Left renal pelvis (tissue), 4 donors: ENCODE measurements around the gene GPRASP3. TPM values are rescaled to one million over a fixed set of nuclear protein-coding genes. Genes with fewer than 3 reads are reported as not detected.
A peak's percentile ranks its signal among the peaks of the same experiment; 100 is the strongest.

Experiments
- DNase-seq, 4 donors: peaks; one replicate each; pipeline ENCODE4 v3.0.0-alpha.2; 2013; ENCODE audit warnings: low read depth in 4 of 4, low spot score in 3 of 4
- polyA plus RNA-seq, 4 donors: library from polyadenylated mRNA; unstranded; fragments of 120-200 nt; gene quantifications; one replicate each; pipeline ENCODE4 v1.2.1, GENCODE V29; 2013; ENCODE audit not compliant: insufficient read length in 4 of 4

The GPRASP3 gene
- polyA plus RNA-seq, 4 donors: 18.1 to 21.2 (median 19.8) TPM

DNA sequence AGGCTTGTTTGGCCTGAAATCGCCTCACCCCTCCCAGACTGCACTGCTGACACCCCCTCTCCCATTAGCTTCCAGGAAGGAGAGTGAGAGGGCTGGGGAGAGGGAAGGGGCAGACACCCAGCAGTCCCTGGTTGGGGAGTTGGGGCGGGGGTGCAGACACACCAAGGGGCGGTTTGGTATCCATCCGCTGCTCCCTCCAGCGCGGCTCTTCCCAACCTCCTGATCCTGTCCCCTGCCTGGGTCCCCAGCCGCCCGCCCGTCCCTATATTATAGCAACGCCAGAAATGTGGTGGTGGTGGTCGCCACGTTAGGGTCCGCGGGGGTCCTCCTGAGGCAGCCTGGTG lies 24.9 kb downstream of the GPRASP3 start:
- DNase-seq: no peak

DNA sequence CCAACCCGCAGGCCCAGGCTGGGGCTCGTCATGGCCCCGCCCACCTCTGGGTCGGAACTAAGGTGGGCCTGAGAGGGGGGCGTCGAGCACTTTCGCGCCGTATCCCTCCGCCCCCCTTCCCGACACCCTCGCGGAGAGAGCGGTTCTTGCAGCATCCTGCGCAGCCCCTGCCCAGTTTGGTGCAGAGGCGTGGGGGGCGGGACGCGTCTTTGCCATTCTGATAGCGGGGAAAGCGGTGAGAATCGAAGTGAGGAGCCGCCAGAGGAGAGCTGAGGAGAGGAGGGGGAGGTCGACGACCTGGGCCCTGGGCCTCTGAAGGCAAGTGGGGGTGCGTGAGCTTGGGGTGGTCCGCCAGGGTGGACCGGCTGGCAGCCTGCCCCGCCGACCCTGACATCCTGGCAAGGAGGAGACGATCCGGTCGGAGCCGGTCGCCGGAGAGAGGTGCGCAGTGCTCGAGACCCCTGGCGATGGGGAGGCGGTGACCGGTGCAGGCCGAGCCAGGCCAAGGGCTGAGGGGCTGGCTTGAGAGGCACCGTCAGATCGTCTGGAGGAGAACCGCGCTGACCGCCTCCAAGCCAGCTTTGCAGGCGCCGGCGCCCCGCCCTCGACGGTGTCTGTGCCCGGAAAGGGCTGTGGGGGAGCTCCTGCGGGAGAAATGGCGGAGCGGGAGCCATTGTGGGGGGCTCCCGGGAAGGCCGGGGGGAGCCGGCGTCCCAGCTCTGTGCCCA lies 25.5 kb downstream of the GPRASP3 start:
- no peak for DNase-seq

DNA sequence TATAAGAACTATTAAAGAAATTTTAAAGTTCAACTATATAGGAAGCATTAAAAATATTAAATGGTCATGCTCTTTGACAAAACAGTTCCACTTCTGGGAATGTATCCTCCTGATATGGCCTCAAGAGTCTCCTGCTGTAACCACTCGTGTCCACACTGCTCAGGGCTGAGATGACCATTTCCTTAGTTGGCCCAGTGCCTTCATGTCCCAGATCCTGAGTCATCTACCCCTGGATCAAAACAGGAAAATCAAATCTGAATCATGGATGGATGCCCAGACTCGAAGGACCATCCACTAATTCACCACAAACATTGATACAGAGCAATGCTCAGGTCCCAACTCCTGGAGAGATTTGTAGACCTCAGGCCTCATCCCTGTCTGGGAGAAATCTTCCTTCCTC lies 44.7 kb downstream of the GPRASP3 start:
- DNase-seq: no peak

- DNase-seq: no peak
Measured at GRCh38 chrX:102765809-102766208, 45.3 kb downstream of the GPRASP3 start.

DNA sequence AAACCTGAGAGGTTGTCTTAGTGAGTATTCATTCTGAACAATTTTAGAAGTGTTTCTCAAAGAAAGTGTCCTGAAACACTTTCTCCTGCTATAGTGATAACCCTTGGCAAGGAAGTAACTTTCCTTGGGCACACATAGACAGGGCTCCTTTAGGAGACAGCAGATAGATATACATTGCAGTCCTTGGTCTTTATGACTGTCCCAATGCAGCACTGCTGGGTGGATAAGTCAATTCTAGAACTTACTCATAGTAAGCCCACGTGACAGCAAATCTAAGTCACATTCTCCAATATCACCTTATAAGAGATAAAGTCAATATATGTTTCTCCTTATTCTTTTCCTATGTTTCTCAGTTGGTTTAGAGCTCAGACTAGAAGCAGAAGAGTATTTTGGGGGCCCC lies 46.7 kb downstream of the GPRASP3 start:
- DNase-seq: no peak

GRCh38 chrX:102768987-102769761 lies 48.6 kb downstream of the GPRASP3 start:
- DNase-seq: peak; percentile 70 to 90 (median 80)

Other genes starting within 250 kb of the GPRASP3 start
- 1 to 10 TPM in 3 of 4 donors, under 1 TPM in 1; 0.91 to 2.0 (median 1.5) TPM for gene TCP11X2, start 248.9 kb upstream of the GPRASP3 start, polyA plus RNA-seq
- 10 to 100 TPM; 55.8 to 76.1 (median 60.3) TPM for gene TMSB15A, start 204.0 kb upstream of the GPRASP3 start, polyA plus RNA-seq
- 10 to 100 TPM; 13.7 to 17.5 (median 14.6) TPM for gene ARMCX5, start 121.2 kb upstream of the GPRASP3 start, polyA plus RNA-seq
- gene GPRASP1, start 69.3 kb upstream of the GPRASP3 start, polyA plus RNA-seq: 10 to 100 TPM; 11.8 to 22.7 (median 13.4) TPM
- gene GPRASP2, start 8.3 kb upstream of the GPRASP3 start, polyA plus RNA-seq: 10 to 100 TPM; 34.4 to 44.6 (median 42.1) TPM
- gene RAB40AL, start 216.5 kb downstream of the GPRASP3 start, polyA plus RNA-seq: under 1 TPM in 1 of 4 donors, not detected in 3; 0.29 TPM